Esophagus muscularis mucosa (tissue), 4 donors: ENCODE data around the gene IRS2. TPM values are rescaled to one million over a fixed set of nuclear protein-coding genes. Genes with fewer than 3 reads are reported as not detected.

Experiments
- DNase-seq: peaks from one replicate; pipeline ENCODE4 v3.0.0-alpha.2; 2017; ENCODE audit errors: extremely low spot score
- H3K27ac ChIP-seq, 4 donors: fragments of 200-600 bp; sonication (generic); replicated peaks in 1 of 4; 1 replicate in 3 of 4; 2 replicates in 1 of 4; pipeline ENCODE4 v1.5.1; 2016 to 2019; ENCODE audit warnings: mild to moderate bottlenecking in 1 of 4
- H3K27me3 ChIP-seq, 4 donors: fragments of 200-600 bp; sonication (generic); one replicate each; pipeline versions ENCODE4 v1.5.1 to v1.6.0; 2016 to 2019
- H3K36me3 ChIP-seq, 4 donors: fragments of 200-600 bp; sonication (generic); one replicate each; pipeline ENCODE4 v1.5.1; 2016 to 2019
- H3K4me1 ChIP-seq, 4 donors: fragments of 200-600 bp; sonication (generic); one replicate each; pipeline ENCODE4 v1.5.1; 2016 to 2019
- H3K4me3 ChIP-seq, 4 donors: fragments of 200-600 bp; sonication (generic); 1 replicate in 2 of 4; 2 replicates in 2 of 4; pipeline ENCODE4 v1.5.1; 2016 to 2019; ENCODE audit warnings: mild to moderate bottlenecking in 4 of 4, moderate library complexity in 1 of 4
- H3K9me3 ChIP-seq, 4 donors: fragments of 200-600 bp; sonication (generic); 1 replicate in 3 of 4; 2 replicates in 1 of 4; pipeline ENCODE4 v1.5.1; 2016 to 2019
- CTCF ChIP-seq, 3 experiments: fragments of 200-600 bp in 2 of 3; fragments of 450-650 bp in 1 of 3; sonication (generic) in 2 of 3; IDR thresholded peaks; one replicate each; pipeline ENCODE4 v1.5.1; 2017 to 2019; ENCODE audit warnings: antibody characterized with exemption in 3 of 3, mild to moderate bottlenecking in 2 of 3, moderate library complexity in 1 of 3
- EP300 ChIP-seq: sonication (generic); formaldehyde crosslinking; IDR thresholded peaks from one replicate; pipeline ENCODE4 v1.6.1; 2017; ENCODE audit warnings: antibody characterized with exemption
- POLR2A ChIP-seq: fragments of 450-650 bp; IDR thresholded peaks from one replicate; pipeline ENCODE4 v1.6.1; 2017; ENCODE audit warnings: antibody characterized with exemption, moderate library complexity, mild to moderate bottlenecking, low read depth
- POLR2AphosphoS5 ChIP-seq, 2 donors: sonication (generic); formaldehyde crosslinking; IDR thresholded peaks; one replicate each; pipeline ENCODE4 v1.6.1; 2017; ENCODE audit warnings: antibody characterized with exemption in 2 of 2
- WGBS: methylation state at CpG from one replicate; pipeline ENCODE4 v1.1.5; 2018; 5-methylcytosine and 5-hydroxymethylcytosine counted together
- intact Hi-C: fragments of 100-400 bp; cut with DNase I; formaldehyde crosslinking; loops from one replicate; pipeline ENCODE4 v1.15.1; 2023
- total RNA-seq, 4 donors: library from RNA; depleted of rRNA; stranded (reverse); fragments of >200 nt; gene quantifications; one replicate each; pipeline versions ENCODE4 v1.1.0 to v1.2.1, GENCODE V29; 2016

Gene IRS2
- total RNA-seq, 4 donors from 2014 or later = 46.4 to 95.3 (median 63.7) TPM

GRCh38 chr13:109712124-109712722, 74.2 kb downstream of the IRS2 start:
- DNase-seq = no peak
- 66% methylated on average over 8 of the region's 9 CpGs for WGBS
- H3K9me3 ChIP-seq = no peaks in the 10 kb centered on the region
- no peaks in the 10 kb centered on the region for H3K27me3 ChIP-seq
- H3K4me1 ChIP-seq = no peaks in the 10 kb centered on the region
- no peak overlapping the region for H3K27ac ChIP-seq
- TF ChIP-seq CTCF (IDR thresholded peaks at IDR 0.05) (no peak), POLR2A (no peak), POLR2AphosphoS5 (IDR thresholded peaks at IDR 0.05) (no peak), EP300 (no peak)
- H3K4me3 ChIP-seq = no peak overlapping the region
- intact Hi-C loops = no loop called here
- no peaks in the 10 kb centered on the region for H3K36me3 ChIP-seq

- DNase-seq = no peak
- intact Hi-C loops = no loop called here
- 79% methylated on average over 14 of the region's 14 CpGs for WGBS
- Histone ChIP-seq H3K9me3 (no peaks in the 10 kb centered on the region), H3K4me1 (no peaks in the 10 kb centered on the region), H3K4me3 (no peak overlapping the region), H3K27me3 (no peaks in the 10 kb centered on the region), H3K27ac (no peak overlapping the region), H3K36me3 (no peaks in the 10 kb centered on the region)
- TF ChIP-seq POLR2AphosphoS5 (IDR thresholded peaks at IDR 0.05) (no peak), EP300 (no peak), CTCF (IDR thresholded peaks at IDR 0.05) (no peak), POLR2A (no peak)
Observed at GRCh38 chr13:109707742-109708617, 78.4 kb downstream of the IRS2 start.

- Histone ChIP-seq H3K9me3 (no peaks in the 10 kb centered on the region), H3K27me3 (no peaks in the 10 kb centered on the region), H3K4me3 (no peak overlapping the region), H3K27ac (no peak overlapping the region), H3K36me3 (no peaks in the 10 kb centered on the region), H3K4me1 (no peaks in the 10 kb centered on the region)
- intact Hi-C loops = no loop called here
- DNase-seq = no peak
- 86% methylated on average over 15 of the region's 15 CpGs for WGBS
- TF ChIP-seq POLR2A (no peak), POLR2AphosphoS5 (IDR thresholded peaks at IDR 0.05) (no peak), CTCF (IDR thresholded peaks at IDR 0.05) (no peak), EP300 (no peak)
Observed at GRCh38 chr13:109707044-109707741, 79.2 kb downstream of the IRS2 start.

- Histone ChIP-seq H3K4me1 (no peaks in the 10 kb centered on the region), H3K9me3 (no peaks in the 10 kb centered on the region), H3K36me3 (no peaks in the 10 kb centered on the region), H3K27ac (no peak overlapping the region), H3K27me3 (no peaks in the 10 kb centered on the region), H3K4me3 (no peak overlapping the region)
- 89% methylated on average over 12 of the region's 12 CpGs for WGBS
- TF ChIP-seq POLR2AphosphoS5 (IDR thresholded peaks at IDR 0.05) = no peak
- intact Hi-C loops = no loop called here
- no peak for DNase-seq
Observed at GRCh38 chr13:109706015-109706715, 80.2 kb downstream of the IRS2 start.
